Fibroblast of lung (primary cell): ENCODE results near the gene VAMP4. TPM values are rescaled to one million over a fixed set of nuclear protein-coding genes. Genes with fewer than 3 reads are reported as not detected.

Experiments used
- DNase-seq, 2 donors: peaks; one replicate each; pipeline versions ENCODE4 v3.0.0 to v3.0.0-alpha.2; 2010; ENCODE audit warnings: low read depth in 2 of 2
- H2AFZ ChIP-seq: 2 replicates; pipeline ENCODE4 v1.5.1; 2012; ENCODE audit warnings: low read length, control low read depth, inconsistent platforms
- H3K27ac ChIP-seq: 2 replicates; pipeline ENCODE4 v1.5.1; 2011; ENCODE audit warnings: low read length, control low read depth; ENCODE audit not compliant: insufficient read depth
- H3K27me3 ChIP-seq: 2 replicates; pipeline ENCODE4 v1.5.1; 2011; ENCODE audit warnings: mild to moderate bottlenecking, low read length; ENCODE audit not compliant: control insufficient read depth, insufficient read depth
- H3K36me3 ChIP-seq: 2 replicates; pipeline ENCODE4 v1.5.1; 2011; ENCODE audit warnings: low read length; ENCODE audit not compliant: control insufficient read depth, insufficient read depth
- H3K4me1 ChIP-seq: 2 replicates; pipeline ENCODE4 v1.5.1; 2011; ENCODE audit warnings: low read length; ENCODE audit not compliant: control insufficient read depth, insufficient read depth; ENCODE audit errors: extremely low read depth
- H3K4me2 ChIP-seq: 2 replicates; pipeline ENCODE4 v1.5.1; 2011; ENCODE audit warnings: low read length, control low read depth; ENCODE audit not compliant: insufficient read depth; ENCODE audit errors: extremely low read depth
- H3K4me3 ChIP-seq, 4 experiments: fragments of 200-600 bp in 1 of 4; sonication (generic) in 1 of 4; replicated peaks in 1 of 4; 2 replicates each; pipeline ENCODE4 v1.5.1; 2011 to 2016; ENCODE audit warnings: low read length in 4 of 4, low read depth in 3 of 4, mild to moderate bottlenecking in 3 of 4, control low read depth in 2 of 4, inconsistent platforms in 1 of 4, mixed read lengths in 1 of 4; ENCODE audit not compliant: insufficient read depth in 1 of 4; ENCODE audit errors: control extremely low read depth in 1 of 4
- H3K79me2 ChIP-seq: 2 replicates; pipeline ENCODE4 v1.5.1; 2012; ENCODE audit warnings: mild to moderate bottlenecking, low read length, inconsistent platforms; ENCODE audit not compliant: control insufficient read depth, insufficient read depth
- H3K9ac ChIP-seq: 2 replicates; pipeline ENCODE4 v1.5.1; 2011; ENCODE audit warnings: mild to moderate bottlenecking, low read length, control low read depth; ENCODE audit not compliant: insufficient read depth
- H3K9me3 ChIP-seq: 2 replicates; pipeline ENCODE4 v1.5.1; 2012; ENCODE audit warnings: low read depth, low read length; ENCODE audit not compliant: control insufficient read depth, insufficient read depth
- H4K20me1 ChIP-seq: 2 replicates; pipeline ENCODE4 v1.5.1; 2011; ENCODE audit warnings: low read length; ENCODE audit not compliant: control insufficient read depth, insufficient read depth; ENCODE audit errors: extremely low read depth
- CTCF ChIP-seq, 2 donors: IDR thresholded peaks in 1 of 2; conservative IDR thresholded peaks in 1 of 2; 1 replicate in 1 of 2; 2 replicates in 1 of 2; pipeline ENCODE4 v1.5.1; 2011 to 2012; ENCODE audit warnings: low read length in 2 of 2, control low read depth in 1 of 2, inconsistent platforms in 1 of 2, low read depth in 1 of 2, mild to moderate bottlenecking in 1 of 2
- EZH2 ChIP-seq: IDR thresholded peaks from 2 replicates; pipeline ENCODE4 v1.5.1; 2012; ENCODE audit warnings: low read length, control low read depth, mild to moderate bottlenecking; ENCODE audit errors: missing control alignments
- polyA plus RNA-seq, 2 donors: library from polyadenylated mRNA; depleted of rRNA in 1 of 2; stranded (reverse) in 1 of 2; unstranded in 1 of 2; fragments of >200 nt; gene quantifications; 2 replicates each; pipeline ENCODE4 v1.2.1, GENCODE V29; 2011 to 2012; ENCODE audit warnings: missing spikeins in 1 of 2
- total RNA-seq: library from RNA; depleted of rRNA; stranded (reverse); fragments of >200 nt; gene quantifications from 2 replicates; pipeline ENCODE4 v1.2.1, GENCODE V29; 2014

VAMP4 gene
- total and polyA plus RNA-seq, 2 donors (not counting 1 experiment from before 2014, with no cell fraction given), result 29.0 to 32.9 TPM

GRCh38 chr1:171652234-171652822 is 89.5 kb downstream of the VAMP4 start, which contains the start of gene MYOC:
MYOC (minus strand) TSS chr1:171652688; CDS start chr1:171652611, 77 bp downstream.
- TF ChIP-seq CTCF (conservative IDR thresholded peaks at IDR 0.05 in 1 of 2, IDR thresholded peaks at IDR 0.05 in 1 of 2; ENCODE audit: low read depth in 1 of 2, low read length in 2 of 2) (no peak), EZH2 (no peak)
- Histone ChIP-seq H3K4me2 (no peak within 1 kb of the TSS), H3K27me3 (no peaks in the 10 kb centered on the region), H4K20me1 (no peaks in the 10 kb centered on the region), H2AFZ (no peak within 1 kb of the TSS), H3K27ac (no peak within 1 kb of the TSS), H3K9ac (no peak within 1 kb of the TSS), H3K4me1 (peaks cover 13% of the 10 kb centered on the region), H3K9me3 (no peaks in the 10 kb centered on the region), H3K79me2 (no peaks in the 10 kb centered on the region), H3K36me3 (no peaks in the 10 kb centered on the region), H3K4me3 (no peak within 1 kb of the TSS)
- no peak for DNase-seq

Other genes starting within 250 kb of the VAMP4 start
- gene MYOCOS, start 119.8 kb downstream of the VAMP4 start, total RNA-seq, result not detected in 2 replicates
- not detected in 2 replicates for gene MYOCOS, start 119.8 kb downstream of the VAMP4 start, polyA plus RNA-seq
- gene MYOC, start 89.4 kb downstream of the VAMP4 start, total RNA-seq, result 1.2 and 2.1 TPM in 2 replicates
- 1.1 and 2.0 TPM in 2 replicates for gene MYOC, start 89.4 kb downstream of the VAMP4 start, polyA plus RNA-seq
- 38.0 and 38.5 TPM in 2 replicates for gene METTL13, start 39.6 kb upstream of the VAMP4 start, total RNA-seq
- 27.3 and 42.4 TPM in 2 replicates for gene METTL13, start 39.6 kb upstream of the VAMP4 start, polyA plus RNA-seq
- 1.8 and 3.6 TPM in 2 replicates for gene DNM3, start 99.4 kb upstream of the VAMP4 start, total RNA-seq
- gene DNM3, start 99.4 kb upstream of the VAMP4 start, polyA plus RNA-seq, result 1.6 and 1.9 TPM in 2 replicates